Mesothelial cell of epicardium (in vitro differentiated cells): Measurements from ENCODE around the gene AKAP8. TPM values are rescaled to one million over a fixed set of nuclear protein-coding genes. Genes with fewer than 3 reads are reported as not detected.

Experiments
- DNase-seq, 2 experiments: peaks; one replicate each; pipeline ENCODE4 v3.0.0; 2021; ENCODE audit warnings: low spot score in 2 of 2; ENCODE audit not compliant: unreplicated experiment in 2 of 2
- H3K27ac Mint-ChIP-seq: 2 replicates; pipeline ENCODE4 v1.8.0; 2021; ENCODE audit warnings: mixed read lengths
- H3K27me3 Mint-ChIP-seq: 2 replicates; pipeline ENCODE4 v1.8.0; 2021; ENCODE audit warnings: low read depth, mixed read lengths
- H3K36me3 Mint-ChIP-seq: 2 replicates; pipeline ENCODE4 v1.8.0; 2021; ENCODE audit warnings: mixed read lengths
- H3K4me1 Mint-ChIP-seq: 2 replicates; pipeline ENCODE4 v1.8.0; 2021; ENCODE audit warnings: mixed read lengths
- H3K4me3 Mint-ChIP-seq: 2 replicates; pipeline ENCODE4 v1.8.0; 2021; ENCODE audit warnings: mild to moderate bottlenecking, moderate library complexity, mixed read lengths
- H3K9me3 Mint-ChIP-seq: 2 replicates; pipeline ENCODE4 v1.8.0; 2021; ENCODE audit warnings: mixed read lengths
- total RNA-seq: library from RNA; stranded (reverse); gene quantifications from 3 replicates; pipeline ENCODE4 v1.2.1, GENCODE V29; 2021
- TF ChIP-seq, protein P1 (sequence below): fragments of 200-600 bp; sonication (generic); IDR thresholded peaks from one replicate; pipeline ENCODE4 v1.5.0; 2021; ENCODE audit warnings: antibody characterized with exemption; ENCODE audit not compliant: unreplicated experiment

The AKAP8 gene
- total RNA-seq, 1 donor from 2014 or later: 43.5 TPM

DNA sequence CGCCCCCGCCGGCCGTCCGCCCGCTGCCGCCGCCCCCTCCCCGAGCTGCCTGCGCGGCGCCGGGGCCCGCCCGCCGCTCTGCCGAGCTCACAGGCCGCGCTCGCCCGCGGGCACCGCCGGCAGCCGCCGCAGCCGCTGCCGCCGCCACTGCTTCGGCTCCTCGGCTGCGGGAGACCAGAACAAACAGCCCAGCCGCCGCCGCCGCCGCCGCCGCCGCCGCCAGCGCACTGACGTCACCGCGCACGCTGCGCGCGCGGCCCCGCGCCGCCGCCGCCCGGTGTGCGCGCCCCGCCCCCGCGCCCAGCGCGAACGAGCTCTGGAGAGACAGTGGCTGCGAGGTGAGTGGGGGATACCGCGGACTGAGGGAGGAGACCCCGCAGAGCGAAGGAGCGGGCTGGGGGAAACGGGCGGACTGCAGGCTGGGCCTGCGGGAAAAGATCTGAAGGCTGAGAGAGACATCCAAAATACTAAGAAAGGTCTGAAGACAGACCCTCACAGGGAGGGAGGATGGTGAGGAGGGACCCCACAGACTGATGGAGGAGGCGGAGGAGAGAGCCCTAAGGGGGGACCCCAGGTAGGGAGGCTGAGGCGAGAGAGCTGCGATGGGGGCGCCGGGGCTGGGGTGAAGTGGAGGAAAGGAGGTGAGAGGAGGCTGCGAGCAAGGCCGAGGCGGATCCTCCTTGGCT, 47.1 kb downstream of the AKAP8 start, which contains the start of gene BRD4:
Gene BRD4 (minus strand): TSS at position 229 of the 686 bp plus-strand sequence. CDS start 59,440 bp downstream, outside the sequence.
- H3K36me3 Mint-ChIP-seq: no peaks in the 10 kb centered on the region

DNA sequence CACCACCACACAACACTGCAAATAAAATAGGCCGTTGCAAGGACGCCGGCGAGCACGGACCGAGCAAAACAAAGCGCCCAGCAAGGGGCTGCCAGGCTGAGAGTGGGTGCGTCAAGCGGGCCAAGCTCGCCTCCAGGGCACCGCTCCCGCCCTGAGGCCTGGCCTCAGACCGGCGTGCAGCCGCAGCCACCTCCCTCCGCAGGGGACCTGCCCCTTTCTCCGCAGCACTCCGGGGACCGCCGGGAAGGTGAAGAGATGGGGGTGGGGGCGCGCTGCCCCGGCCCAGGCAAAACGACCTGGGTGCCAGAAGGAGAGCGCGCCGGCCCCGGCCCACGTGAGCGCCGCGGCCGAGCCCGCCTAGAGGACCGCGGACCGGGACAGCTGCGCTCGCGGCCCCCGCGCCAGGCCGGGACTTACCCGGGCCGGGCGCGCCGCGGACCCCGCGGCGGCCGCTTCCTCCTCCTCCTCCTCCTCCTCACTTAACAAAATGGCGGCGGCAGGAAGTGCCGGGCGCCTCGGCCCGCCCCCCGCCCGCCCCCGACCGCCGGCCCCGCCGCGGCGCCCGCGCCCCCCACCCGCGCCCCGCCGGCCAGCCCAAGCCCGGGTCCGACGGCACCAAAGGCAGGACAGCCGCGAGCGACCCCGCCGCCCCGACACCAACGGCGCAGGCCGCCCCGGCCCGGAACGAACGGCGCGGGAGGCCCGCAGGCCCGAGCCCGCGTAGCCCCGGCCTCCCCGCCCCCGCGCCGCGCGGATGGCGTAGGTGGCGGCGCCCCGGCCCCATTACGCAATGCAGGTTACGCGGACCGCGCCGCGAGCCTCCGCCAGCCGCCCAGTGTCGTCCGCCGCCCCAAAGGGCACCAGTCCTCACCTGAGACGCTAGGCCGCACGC, 47.9 kb downstream of the AKAP8 start:
- Mint-ChIP-seq H3K27me3 (no peaks in the 10 kb centered on the region), H3K27ac (peak overlapping the region; percentile 99), H3K36me3 (no peaks in the 10 kb centered on the region), H3K9me3 (no peaks in the 10 kb centered on the region), H3K4me3 (peak overlapping the region; percentile 97), H3K4me1 (peaks cover 39% of the 10 kb centered on the region)
- peak; percentile 32 to 60 for DNase-seq
- TF ChIP-seq, protein P1, sequence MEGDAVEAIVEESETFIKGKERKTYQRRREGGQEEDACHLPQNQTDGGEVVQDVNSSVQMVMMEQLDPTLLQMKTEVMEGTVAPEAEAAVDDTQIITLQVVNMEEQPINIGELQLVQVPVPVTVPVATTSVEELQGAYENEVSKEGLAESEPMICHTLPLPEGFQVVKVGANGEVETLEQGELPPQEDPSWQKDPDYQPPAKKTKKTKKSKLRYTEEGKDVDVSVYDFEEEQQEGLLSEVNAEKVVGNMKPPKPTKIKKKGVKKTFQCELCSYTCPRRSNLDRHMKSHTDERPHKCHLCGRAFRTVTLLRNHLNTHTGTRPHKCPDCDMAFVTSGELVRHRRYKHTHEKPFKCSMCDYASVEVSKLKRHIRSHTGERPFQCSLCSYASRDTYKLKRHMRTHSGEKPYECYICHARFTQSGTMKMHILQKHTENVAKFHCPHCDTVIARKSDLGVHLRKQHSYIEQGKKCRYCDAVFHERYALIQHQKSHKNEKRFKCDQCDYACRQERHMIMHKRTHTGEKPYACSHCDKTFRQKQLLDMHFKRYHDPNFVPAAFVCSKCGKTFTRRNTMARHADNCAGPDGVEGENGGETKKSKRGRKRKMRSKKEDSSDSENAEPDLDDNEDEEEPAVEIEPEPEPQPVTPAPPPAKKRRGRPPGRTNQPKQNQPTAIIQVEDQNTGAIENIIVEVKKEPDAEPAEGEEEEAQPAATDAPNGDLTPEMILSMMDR: no peak

More for the DNA sequence above, 47.1 kb downstream of the AKAP8 start, which contains the start of gene BRD4:
- DNase-seq: peak; percentile 78 to 87
- peak within 1 kb of the TSS; percentile 99 for H3K27ac Mint-ChIP-seq
- H3K27me3 Mint-ChIP-seq: no peaks in the 10 kb centered on the region
- H3K9me3 Mint-ChIP-seq: no peaks in the 10 kb centered on the region
- peak within 1 kb of the TSS; percentile 97 for H3K4me3 Mint-ChIP-seq
- TF ChIP-seq, protein P1: no peak
- H3K4me1 Mint-ChIP-seq: peaks cover 32% of the 10 kb centered on the region

DNA sequence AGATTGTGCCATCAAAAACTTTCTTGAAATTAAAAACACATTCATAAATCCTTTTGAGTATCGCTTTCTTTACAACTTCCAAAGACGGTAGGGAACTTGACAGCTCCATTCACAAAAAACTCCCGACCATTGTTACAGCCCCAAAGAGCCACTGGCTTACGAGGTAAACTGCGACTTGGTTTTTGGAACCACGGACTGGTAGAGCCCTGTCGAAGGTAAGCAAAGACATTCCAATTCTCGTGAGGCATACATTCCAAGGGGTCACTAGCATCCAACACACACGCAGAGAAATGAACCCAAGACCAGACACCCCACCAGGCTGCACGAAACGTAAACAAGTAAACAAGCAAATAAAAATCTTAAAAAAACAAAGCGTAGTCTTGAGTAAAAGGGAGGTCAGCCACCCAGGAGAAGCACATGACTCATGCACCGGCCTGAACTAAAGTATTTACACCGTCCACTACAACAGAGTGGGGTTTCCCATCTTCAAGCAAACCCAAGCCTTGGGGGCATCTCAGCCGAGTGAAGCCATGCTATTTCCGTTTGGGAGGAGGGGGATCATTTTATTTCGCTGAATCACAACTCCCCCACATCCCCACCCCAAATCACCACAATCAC, 48.7 kb downstream of the AKAP8 start:
- Mint-ChIP-seq H3K27me3 (no peaks in the 10 kb centered on the region), H3K36me3 (no peaks in the 10 kb centered on the region), H3K4me3 (peak overlapping the region; percentile 97), H3K4me1 (peaks cover 43% of the 10 kb centered on the region), H3K27ac (peak overlapping the region; percentile 99), H3K9me3 (no peaks in the 10 kb centered on the region)
- no peak for DNase-seq
- TF ChIP-seq, protein P1: no peak

DNA sequence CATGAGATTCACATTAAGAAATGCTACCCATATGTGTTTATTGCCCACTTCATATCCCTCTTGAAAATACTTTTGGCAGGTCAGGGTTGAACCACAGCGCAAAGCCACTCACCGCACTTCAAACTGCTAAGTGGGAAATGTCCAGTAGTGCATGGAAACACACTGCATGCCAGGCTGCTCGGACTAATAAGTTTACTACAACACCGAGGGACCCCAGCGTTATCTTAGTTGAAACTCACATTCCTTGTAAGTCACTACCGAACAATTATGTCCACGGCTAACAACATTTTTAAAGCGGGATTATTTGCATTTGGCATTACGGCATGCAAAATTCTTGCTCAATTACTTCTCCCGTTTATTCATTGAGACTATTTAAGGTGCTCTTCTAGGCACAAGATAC, 51.3 kb downstream of the AKAP8 start:
- peaks cover 65% of the 10 kb centered on the region for H3K4me1 Mint-ChIP-seq
- no peak overlapping the region for H3K4me3 Mint-ChIP-seq
- no peaks in the 10 kb centered on the region for H3K27me3 Mint-ChIP-seq
- TF ChIP-seq, protein P1: no peak
- no peak for DNase-seq
- H3K36me3 Mint-ChIP-seq: no peaks in the 10 kb centered on the region
- no peak overlapping the region for H3K27ac Mint-ChIP-seq
- no peaks in the 10 kb centered on the region for H3K9me3 Mint-ChIP-seq

DNA sequence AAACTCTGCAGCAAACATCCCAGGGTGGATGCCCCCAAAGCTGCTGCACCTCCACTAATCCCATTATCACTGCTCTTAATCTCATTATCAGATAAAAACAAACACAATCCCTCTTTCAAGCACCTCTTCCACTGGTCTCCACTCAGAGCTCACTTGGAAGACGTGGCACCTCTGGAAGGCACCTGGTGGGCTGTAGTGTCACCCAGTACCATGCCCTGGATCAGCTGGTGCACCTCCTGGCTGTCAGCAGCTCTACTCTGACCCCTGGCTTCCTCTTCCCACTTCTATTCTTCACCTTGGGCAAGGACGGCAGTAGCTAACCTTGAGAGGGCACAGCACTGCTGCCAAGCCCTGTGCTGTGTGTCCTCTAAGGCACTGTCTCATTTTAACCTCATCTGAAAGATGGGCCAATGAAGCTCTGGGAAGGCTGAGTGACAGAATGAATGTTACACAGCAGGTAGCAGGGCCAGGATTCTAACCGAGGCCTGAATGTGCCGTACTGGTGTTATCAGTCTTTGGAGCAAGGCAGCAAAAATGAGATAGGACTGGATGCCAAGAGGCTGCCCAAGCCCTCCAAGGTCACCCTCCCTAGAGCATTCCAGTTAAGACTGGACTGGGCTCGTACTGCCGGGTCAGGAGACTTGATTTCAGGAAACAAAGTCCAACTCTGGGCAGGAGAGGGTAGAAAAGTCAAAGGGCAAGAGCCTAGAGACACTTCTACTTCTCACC, 54.6 kb downstream of the AKAP8 start:
- DNase-seq: no peak

More for the DNA sequence above, 54.6 kb downstream of the AKAP8 start:
- Mint-ChIP-seq H3K36me3 (no peaks in the 10 kb centered on the region), H3K9me3 (no peaks in the 10 kb centered on the region), H3K27ac (peak overlapping the region; percentile 73), H3K4me1 (peaks cover 74% of the 10 kb centered on the region), H3K27me3 (no peaks in the 10 kb centered on the region), H3K4me3 (no peak overlapping the region)
- TF ChIP-seq, protein P1: no peak
